Neural crest cell (in vitro differentiated cells): ENCODE data around the gene ARPC1B. TPM values are rescaled to one million over a fixed set of nuclear protein-coding genes. Genes with fewer than 3 reads are reported as not detected.

Experiments
- DNase-seq: peaks from one replicate; pipeline ENCODE4 v3.0.0; 2021; ENCODE audit warnings: low read depth, mixed read lengths, low spot score
- H3K27ac Mint-ChIP-seq: one replicate; pipeline ENCODE4 v1.8.0; 2021; ENCODE audit warnings: mild to moderate bottlenecking, mixed read lengths; ENCODE audit not compliant: unreplicated experiment
- H3K27me3 Mint-ChIP-seq: 2 replicates; pipeline ENCODE4 v1.8.0; 2021; ENCODE audit warnings: low read depth, mild to moderate bottlenecking, mixed read lengths
- H3K36me3 Mint-ChIP-seq: 2 replicates; pipeline ENCODE4 v1.8.0; 2021; ENCODE audit warnings: low read depth, mild to moderate bottlenecking, mixed read lengths
- H3K4me1 Mint-ChIP-seq: 2 replicates; pipeline ENCODE4 v1.8.0; 2021; ENCODE audit warnings: mixed read lengths
- H3K4me3 Mint-ChIP-seq: one replicate; pipeline ENCODE4 v1.8.0; 2021; ENCODE audit warnings: mild to moderate bottlenecking, mixed read lengths
- H3K9me3 Mint-ChIP-seq: 2 replicates; pipeline ENCODE4 v1.8.0; 2021; ENCODE audit warnings: mixed read lengths
- total RNA-seq: library from RNA; stranded (reverse); gene quantifications from 2 replicates; pipeline ENCODE4 v1.2.1, GENCODE V29; 2021
- TF ChIP-seq, protein P1 (sequence below): fragments of 200-600 bp; sonication (generic); conservative IDR thresholded peaks from 2 replicates; pipeline ENCODE4 v1.5.0; 2021; ENCODE audit warnings: antibody characterized with exemption, mild to moderate bottlenecking

ARPC1B gene
- total RNA-seq, 1 donor from 2014 or later, result 67.7 TPM

DNA sequence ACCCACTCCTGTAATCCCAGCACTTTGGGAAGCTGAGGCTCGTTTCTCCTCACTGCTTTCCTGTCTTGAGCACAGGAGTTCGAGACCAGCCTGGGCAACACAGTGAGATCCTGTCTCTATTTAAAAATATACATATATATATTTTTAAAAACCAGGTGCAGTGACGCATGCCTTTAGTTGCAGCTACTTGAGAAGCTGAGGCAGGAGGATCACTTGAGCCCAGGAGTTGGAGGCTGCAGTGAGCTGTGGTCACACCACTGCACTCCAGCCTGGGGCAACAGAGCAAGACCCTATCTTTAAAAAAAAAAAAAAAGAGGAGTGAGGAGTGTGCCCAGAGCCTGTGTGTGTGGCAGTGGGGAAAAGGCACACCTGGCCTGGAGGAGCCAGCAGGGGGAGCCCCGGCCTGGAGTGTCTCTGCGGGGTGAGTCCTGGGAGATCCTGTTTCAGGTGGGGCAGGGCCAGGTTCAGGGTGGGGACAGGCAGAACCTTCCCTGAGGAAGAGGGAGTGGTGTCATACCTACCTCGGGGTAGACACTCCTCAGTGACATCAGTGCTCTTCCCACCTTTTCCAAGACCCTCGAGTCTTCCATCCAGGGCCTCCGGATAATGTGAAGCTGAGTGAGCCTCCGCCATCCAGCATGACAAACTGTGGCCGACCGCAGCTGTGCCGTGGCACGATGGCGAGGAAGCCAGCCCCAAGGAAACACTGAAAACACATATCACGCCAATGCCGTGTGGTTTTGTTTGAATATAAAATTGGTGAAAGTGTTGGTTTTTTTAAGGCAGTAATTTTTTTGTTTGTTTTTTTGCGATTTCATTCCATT, 9.0 kb upstream of the ARPC1B start:
- Mint-ChIP-seq H3K27ac (no peak overlapping the region), H3K4me3 (no peak overlapping the region), H3K4me1 (peaks cover 4% of the 10 kb centered on the region), H3K9me3 (no peaks in the 10 kb centered on the region), H3K36me3 (peaks cover 21% of the 10 kb centered on the region), H3K27me3 (no peaks in the 10 kb centered on the region)
- TF ChIP-seq, protein P1, sequence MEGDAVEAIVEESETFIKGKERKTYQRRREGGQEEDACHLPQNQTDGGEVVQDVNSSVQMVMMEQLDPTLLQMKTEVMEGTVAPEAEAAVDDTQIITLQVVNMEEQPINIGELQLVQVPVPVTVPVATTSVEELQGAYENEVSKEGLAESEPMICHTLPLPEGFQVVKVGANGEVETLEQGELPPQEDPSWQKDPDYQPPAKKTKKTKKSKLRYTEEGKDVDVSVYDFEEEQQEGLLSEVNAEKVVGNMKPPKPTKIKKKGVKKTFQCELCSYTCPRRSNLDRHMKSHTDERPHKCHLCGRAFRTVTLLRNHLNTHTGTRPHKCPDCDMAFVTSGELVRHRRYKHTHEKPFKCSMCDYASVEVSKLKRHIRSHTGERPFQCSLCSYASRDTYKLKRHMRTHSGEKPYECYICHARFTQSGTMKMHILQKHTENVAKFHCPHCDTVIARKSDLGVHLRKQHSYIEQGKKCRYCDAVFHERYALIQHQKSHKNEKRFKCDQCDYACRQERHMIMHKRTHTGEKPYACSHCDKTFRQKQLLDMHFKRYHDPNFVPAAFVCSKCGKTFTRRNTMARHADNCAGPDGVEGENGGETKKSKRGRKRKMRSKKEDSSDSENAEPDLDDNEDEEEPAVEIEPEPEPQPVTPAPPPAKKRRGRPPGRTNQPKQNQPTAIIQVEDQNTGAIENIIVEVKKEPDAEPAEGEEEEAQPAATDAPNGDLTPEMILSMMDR, result peak; percentile 67
- no peak for DNase-seq

DNA sequence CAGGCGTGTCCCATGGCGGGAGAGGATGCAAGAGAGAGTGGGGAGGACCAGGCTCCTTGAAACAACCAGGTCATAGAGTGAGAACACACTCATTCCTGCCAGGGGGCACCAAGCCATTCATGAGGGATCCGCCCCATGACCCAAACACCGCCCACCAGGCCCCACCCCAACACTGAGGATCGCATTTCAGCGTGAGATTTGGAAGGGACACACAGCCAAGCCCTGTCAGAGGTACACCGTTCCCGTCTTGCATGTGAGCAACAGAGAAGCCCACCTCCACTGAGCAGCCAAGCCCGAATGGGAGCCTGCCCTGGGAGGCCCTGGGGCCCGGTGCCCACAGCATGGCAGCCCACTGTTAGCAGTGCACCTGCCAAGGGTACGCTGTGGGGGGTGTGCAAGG, 7.9 kb upstream of the ARPC1B start:
- H3K36me3 Mint-ChIP-seq, result peaks cover 15% of the 10 kb centered on the region

DNA sequence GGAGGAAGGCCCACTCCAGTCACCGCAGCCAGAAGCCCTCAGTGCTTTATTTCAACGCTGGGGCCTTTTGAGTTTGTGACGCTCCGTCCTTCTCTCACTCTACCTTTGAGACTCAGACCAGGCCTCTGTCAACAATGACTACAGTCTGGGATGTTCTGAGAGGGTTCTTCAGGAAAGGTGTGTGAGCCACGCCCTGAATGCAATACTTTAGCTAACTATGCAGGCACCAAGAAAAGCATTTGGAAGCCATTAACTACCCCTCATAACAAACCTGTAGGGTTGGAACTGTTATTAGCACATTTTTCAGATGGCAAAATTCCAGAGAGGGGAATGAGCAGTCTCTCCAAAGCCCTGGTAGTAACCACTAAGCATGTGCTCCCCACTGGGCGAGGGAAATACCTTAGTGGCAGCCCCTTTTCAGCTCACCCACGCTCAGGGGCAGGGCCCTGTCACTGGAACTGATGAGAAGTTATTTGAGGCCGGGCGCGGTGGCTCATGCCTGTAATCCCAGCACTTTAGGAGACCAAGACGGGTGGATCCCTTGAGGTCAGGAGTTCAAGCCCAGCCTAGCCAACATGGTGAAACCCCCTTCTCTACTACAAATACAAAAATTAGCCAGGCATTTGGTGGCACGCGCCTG, 5.7 kb upstream of the ARPC1B start:
- Mint-ChIP-seq H3K27ac (peak overlapping the region; percentile 67), H3K27me3 (peaks cover 5% of the 10 kb centered on the region), H3K9me3 (no peaks in the 10 kb centered on the region), H3K36me3 (peaks cover 15% of the 10 kb centered on the region), H3K4me1 (peaks cover 17% of the 10 kb centered on the region), H3K4me3 (no peak overlapping the region)
- DNase-seq, result no peak
- TF ChIP-seq, protein P1, result no peak

More for the DNA sequence above, 7.9 kb upstream of the ARPC1B start:
- no peak for DNase-seq
- no peak overlapping the region for H3K27ac Mint-ChIP-seq
- peaks cover 4% of the 10 kb centered on the region for H3K4me1 Mint-ChIP-seq
- TF ChIP-seq, protein P1, result no peak
- H3K4me3 Mint-ChIP-seq, result no peak overlapping the region
- no peaks in the 10 kb centered on the region for H3K27me3 Mint-ChIP-seq
- H3K9me3 Mint-ChIP-seq, result no peaks in the 10 kb centered on the region

DNA sequence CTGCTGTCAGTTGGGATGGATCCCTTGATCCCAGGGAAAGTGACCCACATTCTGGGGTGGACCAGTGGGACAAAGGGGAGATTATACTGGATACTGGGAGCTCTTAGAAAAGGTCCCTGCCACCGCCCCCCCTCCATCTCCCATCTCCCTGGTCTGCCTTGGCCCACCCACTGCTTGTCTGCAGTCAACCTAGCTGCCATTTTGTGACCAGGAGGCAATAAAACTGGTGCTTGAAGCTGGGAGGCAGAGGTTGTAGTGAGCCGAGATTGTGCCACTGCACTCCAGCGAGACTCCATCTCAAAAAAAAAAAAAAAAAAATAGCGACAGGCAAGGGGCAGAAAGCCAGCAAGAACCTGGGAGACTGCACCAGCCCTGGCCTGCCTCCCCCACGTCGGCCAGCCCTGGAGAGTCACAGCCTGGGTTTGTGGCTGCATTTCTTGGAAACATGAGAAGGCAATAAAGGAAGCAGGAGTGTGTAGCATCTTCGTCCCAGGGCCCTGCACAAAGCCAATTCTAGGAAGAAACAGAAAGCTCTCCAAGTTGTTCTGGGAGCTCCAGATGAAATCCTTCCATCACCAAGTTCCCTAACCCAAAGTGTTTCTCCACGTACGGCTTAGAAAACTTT, 4.7 kb upstream of the ARPC1B start:
- peaks cover 17% of the 10 kb centered on the region for H3K4me1 Mint-ChIP-seq
- no peak overlapping the region for H3K4me3 Mint-ChIP-seq
- no peak for DNase-seq
- no peaks in the 10 kb centered on the region for H3K9me3 Mint-ChIP-seq
- peak overlapping the region; percentile 67 for H3K27ac Mint-ChIP-seq
- peaks cover 15% of the 10 kb centered on the region for H3K36me3 Mint-ChIP-seq
- TF ChIP-seq, protein P1, result no peak
- H3K27me3 Mint-ChIP-seq, result peaks cover 5% of the 10 kb centered on the region

DNA sequence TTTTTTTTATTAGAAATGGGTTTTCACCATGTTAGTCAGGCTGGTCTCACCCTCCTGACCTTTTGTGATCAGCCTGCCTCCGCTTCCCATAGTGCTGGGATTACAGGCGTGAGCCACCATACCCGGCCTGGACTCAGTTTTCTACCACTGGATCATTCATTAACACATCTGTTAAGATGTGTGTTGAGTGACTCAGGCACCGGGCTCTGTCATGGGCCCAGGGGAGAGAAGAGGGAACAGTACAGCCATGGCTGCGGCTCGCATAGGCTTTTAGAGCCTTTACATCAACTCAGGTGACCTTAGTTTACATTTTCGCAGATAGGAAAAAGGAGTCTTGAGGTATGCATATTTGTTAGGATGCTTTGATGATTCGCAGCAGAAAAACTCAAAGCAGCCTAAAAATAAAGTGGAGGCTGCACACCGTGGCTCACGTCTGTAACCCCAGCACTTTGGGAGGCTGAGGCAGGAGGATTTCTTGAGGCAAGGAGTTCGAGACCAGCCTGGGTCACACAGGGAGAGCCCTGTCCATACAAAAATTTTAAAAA, 3.1 kb upstream of the ARPC1B start:
- H3K9me3 Mint-ChIP-seq, result no peaks in the 10 kb centered on the region

More for the DNA sequence above, 3.1 kb upstream of the ARPC1B start:
- H3K4me3 Mint-ChIP-seq, result peak overlapping the region; percentile 69
- peaks cover 15% of the 10 kb centered on the region for H3K4me1 Mint-ChIP-seq
- H3K36me3 Mint-ChIP-seq, result peaks cover 9% of the 10 kb centered on the region
- no peak for DNase-seq
- no peak overlapping the region for H3K27ac Mint-ChIP-seq
- H3K27me3 Mint-ChIP-seq, result peaks cover 5% of the 10 kb centered on the region
- TF ChIP-seq, protein P1, result no peak
